ENCODE data around the gene PRR16.

- TF ChIP-seq CTCF (IDR thresholded peaks at IDR 0.05; ENCODE audit: low read depth, low read length) (no peak), POLR2A (IDR thresholded peaks at IDR 0.05; ENCODE audit: extremely low read depth, insufficient read length) (no peak)
Observed at GRCh38 chr5:120451445-120451844, 12.7 kb upstream of the PRR16 start.
